ENCODE measurements around the gene SDK2. TPM values are rescaled to one million over a fixed set of nuclear protein-coding genes. Genes with fewer than 3 reads are reported as not detected.

Gene SDK2
- total RNA-seq, 2 donors from 2014 or later, result 1.5 to 5.6 TPM

GRCh38 chr17:73630965-73631595 is 13.2 kb downstream of the SDK2 start:
- Histone ChIP-seq H3K36me3 (no peaks in the 10 kb centered on the region), H3K4me3 (no peak overlapping the region), H3K4me1 (no peaks in the 10 kb centered on the region), H3K27me3 (no peaks in the 10 kb centered on the region), H3K27ac (no peak overlapping the region), H3K9me3 (no peaks in the 10 kb centered on the region)
- TF ChIP-seq CTCF (IDR thresholded peaks at IDR 0.05), result no peak
- DNase-seq (ENCODE audit: low spot score), result no peak

GRCh38 chr17:73630531-73630930 is 13.7 kb downstream of the SDK2 start:
- Histone ChIP-seq H3K4me3 (no peak overlapping the region), H3K36me3 (no peaks in the 10 kb centered on the region), H3K27ac (no peak overlapping the region), H3K4me1 (no peaks in the 10 kb centered on the region), H3K9me3 (no peaks in the 10 kb centered on the region), H3K27me3 (no peaks in the 10 kb centered on the region)
- TF ChIP-seq CTCF (IDR thresholded peaks at IDR 0.05), result no peak
- DNase-seq (ENCODE audit: low spot score), result no peak

- TF ChIP-seq CTCF (IDR thresholded peaks at IDR 0.05), result no peak
- no peaks in the 10 kb centered on the region for H3K27me3 ChIP-seq
- no peaks in the 10 kb centered on the region for H3K4me1 ChIP-seq
- no peak overlapping the region for H3K4me3 ChIP-seq
- no peaks in the 10 kb centered on the region for H3K9me3 ChIP-seq
- no peak overlapping the region for H3K27ac ChIP-seq
- no peaks in the 10 kb centered on the region for H3K36me3 ChIP-seq
- DNase-seq (ENCODE audit: low spot score), result no peak
Observed at GRCh38 chr17:73628642-73629552, 15.3 kb downstream of the SDK2 start.

- Histone ChIP-seq H3K9me3 (no peaks in the 10 kb centered on the region), H3K4me3 (no peak overlapping the region), H3K36me3 (no peaks in the 10 kb centered on the region), H3K27me3 (no peaks in the 10 kb centered on the region), H3K4me1 (no peaks in the 10 kb centered on the region), H3K27ac (no peak overlapping the region)
- TF ChIP-seq CTCF (IDR thresholded peaks at IDR 0.05), result no peak
- no peak for DNase-seq (ENCODE audit: low spot score)
Observed at GRCh38 chr17:73625991-73626673, 18.1 kb downstream of the SDK2 start.

- no peak for DNase-seq (ENCODE audit: low spot score)
- Histone ChIP-seq H3K4me1 (no peaks in the 10 kb centered on the region), H3K27ac (no peak overlapping the region), H3K36me3 (no peaks in the 10 kb centered on the region), H3K9me3 (no peaks in the 10 kb centered on the region), H3K27me3 (no peaks in the 10 kb centered on the region), H3K4me3 (no peak overlapping the region)
- TF ChIP-seq CTCF (IDR thresholded peaks at IDR 0.05), result no peak
Observed at GRCh38 chr17:73625006-73625405, 19.2 kb downstream of the SDK2 start.

Measured in right atrium auricular region (tissue), 2 donors.